Panc1 (cell line): ENCODE data around the gene CYP4F22.

Experiments
- CTCF ChIP-seq: fragments of 450-650 bp; IDR thresholded peaks from 2 replicates; pipeline ENCODE4 v1.5.1; 2017; ENCODE audit warnings: mild to moderate bottlenecking
- POLR2AphosphoS5 ChIP-seq: IDR thresholded peaks from 2 replicates; pipeline ENCODE4 v1.6.1; 2012; ENCODE audit warnings: mild to moderate bottlenecking, low read depth, low read length, moderate library complexity
- TF ChIP-seq, protein P1 (sequence below), 2 experiments: IDR thresholded peaks; 2 replicates each; pipeline ENCODE4 v1.6.1; 2011 to 2012; ENCODE audit warnings: low read depth in 2 of 2, control low read depth in 1 of 2, low read length in 1 of 2, mild to moderate bottlenecking in 1 of 2, moderate library complexity in 1 of 2; ENCODE audit not compliant: insufficient read depth in 1 of 2

DNA sequence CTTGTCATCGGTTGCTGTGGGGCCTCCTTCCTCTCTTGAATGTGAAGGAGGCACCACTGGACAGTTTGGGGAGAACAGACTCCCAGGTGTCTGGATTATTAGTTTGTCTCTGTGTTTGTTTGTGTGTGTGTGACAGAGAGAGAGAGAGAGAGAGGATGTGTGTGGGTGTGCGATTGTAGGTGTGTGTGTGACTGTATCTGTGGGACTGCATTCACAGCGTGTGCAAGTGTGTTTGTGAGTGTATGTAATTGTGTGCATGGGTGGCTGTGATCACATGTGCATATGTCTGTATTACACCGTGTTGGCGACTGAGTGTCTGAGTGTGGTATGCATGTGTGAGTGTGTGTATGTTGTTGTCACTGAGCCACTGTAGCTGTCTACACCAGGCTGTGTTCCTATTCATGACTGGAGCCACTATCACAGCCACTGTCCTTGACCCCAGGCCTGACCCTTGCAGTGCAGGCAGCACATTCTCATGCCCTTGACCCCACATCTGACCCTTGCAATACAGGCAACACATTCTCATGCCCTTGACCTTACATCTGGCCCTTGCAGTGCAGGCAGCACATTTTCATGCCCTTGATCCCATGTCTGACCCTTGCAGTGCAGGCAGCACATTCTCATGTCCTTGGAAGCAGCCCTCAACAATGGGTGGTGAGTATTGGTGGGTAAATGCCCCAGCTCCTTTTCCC lies 81.6 kb downstream of the CYP4F22 start:
- TF ChIP-seq, protein P1, sequence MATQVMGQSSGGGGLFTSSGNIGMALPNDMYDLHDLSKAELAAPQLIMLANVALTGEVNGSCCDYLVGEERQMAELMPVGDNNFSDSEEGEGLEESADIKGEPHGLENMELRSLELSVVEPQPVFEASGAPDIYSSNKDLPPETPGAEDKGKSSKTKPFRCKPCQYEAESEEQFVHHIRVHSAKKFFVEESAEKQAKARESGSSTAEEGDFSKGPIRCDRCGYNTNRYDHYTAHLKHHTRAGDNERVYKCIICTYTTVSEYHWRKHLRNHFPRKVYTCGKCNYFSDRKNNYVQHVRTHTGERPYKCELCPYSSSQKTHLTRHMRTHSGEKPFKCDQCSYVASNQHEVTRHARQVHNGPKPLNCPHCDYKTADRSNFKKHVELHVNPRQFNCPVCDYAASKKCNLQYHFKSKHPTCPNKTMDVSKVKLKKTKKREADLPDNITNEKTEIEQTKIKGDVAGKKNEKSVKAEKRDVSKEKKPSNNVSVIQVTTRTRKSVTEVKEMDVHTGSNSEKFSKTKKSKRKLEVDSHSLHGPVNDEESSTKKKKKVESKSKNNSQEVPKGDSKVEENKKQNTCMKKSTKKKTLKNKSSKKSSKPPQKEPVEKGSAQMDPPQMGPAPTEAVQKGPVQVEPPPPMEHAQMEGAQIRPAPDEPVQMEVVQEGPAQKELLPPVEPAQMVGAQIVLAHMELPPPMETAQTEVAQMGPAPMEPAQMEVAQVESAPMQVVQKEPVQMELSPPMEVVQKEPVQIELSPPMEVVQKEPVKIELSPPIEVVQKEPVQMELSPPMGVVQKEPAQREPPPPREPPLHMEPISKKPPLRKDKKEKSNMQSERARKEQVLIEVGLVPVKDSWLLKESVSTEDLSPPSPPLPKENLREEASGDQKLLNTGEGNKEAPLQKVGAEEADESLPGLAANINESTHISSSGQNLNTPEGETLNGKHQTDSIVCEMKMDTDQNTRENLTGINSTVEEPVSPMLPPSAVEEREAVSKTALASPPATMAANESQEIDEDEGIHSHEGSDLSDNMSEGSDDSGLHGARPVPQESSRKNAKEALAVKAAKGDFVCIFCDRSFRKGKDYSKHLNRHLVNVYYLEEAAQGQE (IDR thresholded peaks at IDR 0.05; ENCODE audit: insufficient read depth in 1 of 2, low read depth in 2 of 2, low read length in 1 of 2): no peak
- TF ChIP-seq CTCF (no peak), POLR2AphosphoS5 (no peak)
